Choroid plexus epithelial cell (primary cell): Measurements from ENCODE around the gene TEX26.

Source experiments
- DNase-seq: peaks from one replicate; pipeline ENCODE4 v3.0.0-alpha.2; 2010; ENCODE audit warnings: low read depth
- H3K4me3 ChIP-seq: 2 replicates; pipeline ENCODE4 v1.5.1; 2011; ENCODE audit warnings: low read depth, mild to moderate bottlenecking, control low read depth, low read length, moderate library complexity
- CTCF ChIP-seq: conservative IDR thresholded peaks from 2 replicates; pipeline ENCODE4 v1.5.1; 2011; ENCODE audit warnings: low read depth, mild to moderate bottlenecking, control low read depth, inconsistent platforms, low read length, moderate library complexity

Gene TEX26

GRCh38 chr13:30998136-30999088 is 66.0 kb downstream of the TEX26 start:
- no peak for TF ChIP-seq CTCF
- peak; percentile 69 for DNase-seq
- H3K4me3 ChIP-seq = no peak overlapping the region

- no peak overlapping the region for H3K4me3 ChIP-seq
- no peak for DNase-seq
- no peak for TF ChIP-seq CTCF
These were observed 68.4 kb downstream of the TEX26 start for GRCh38 chr13:31000889-31001288.

- H3K4me3 ChIP-seq = no peak overlapping the region
- TF ChIP-seq CTCF = no peak
- peak; percentile 22 for DNase-seq
These were observed 69.2 kb downstream of the TEX26 start for GRCh38 chr13:31001647-31002046.

GRCh38 chr13:31005066-31005465 is 72.6 kb downstream of the TEX26 start:
- DNase-seq = no peak
- H3K4me3 ChIP-seq = no peak overlapping the region
- no peak for TF ChIP-seq CTCF

- no peak overlapping the region for H3K4me3 ChIP-seq
- DNase-seq = no peak
- no peak for TF ChIP-seq CTCF
These were observed 75.0 kb downstream of the TEX26 start for GRCh38 chr13:31007417-31007816.

GRCh38 chr13:31008400-31009115 is 76.1 kb downstream of the TEX26 start:
- TF ChIP-seq CTCF = peak; percentile 25
- DNase-seq = peak; percentile 73

More at GRCh38 chr13:31008400-31009115, 76.1 kb downstream of the TEX26 start:
- no peak overlapping the region for H3K4me3 ChIP-seq
